NB4 (cell line): ENCODE results near the gene TMPRSS9.

ENCODE experiments used
- DNase-seq: peaks from one replicate; pipeline ENCODE4 v3.0.0; 2010; ENCODE audit warnings: low read depth
- H3K4me3 ChIP-seq: one replicate; pipeline ENCODE4 v1.5.1; 2011; ENCODE audit warnings: mild to moderate bottlenecking, low read depth, low read length, moderate library complexity
- CTCF ChIP-seq: IDR thresholded peaks from one replicate; pipeline ENCODE4 v1.5.1; 2012; ENCODE audit warnings: low read depth, low read length
- MYC ChIP-seq: IDR thresholded peaks from 2 replicates; pipeline ENCODE4 v1.6.1; 2011; ENCODE audit warnings: low read depth, low read length
- POLR2A ChIP-seq: IDR thresholded peaks from 2 replicates; pipeline ENCODE4 v1.6.1; 2011; ENCODE audit warnings: mild to moderate bottlenecking; ENCODE audit not compliant: insufficient read length; ENCODE audit errors: extremely low read depth
- TF ChIP-seq, protein P1 (sequence below): IDR thresholded peaks from 2 replicates; pipeline ENCODE4 v1.6.1; 2011; ENCODE audit warnings: low read depth, low read length

TMPRSS9 gene

DNA sequence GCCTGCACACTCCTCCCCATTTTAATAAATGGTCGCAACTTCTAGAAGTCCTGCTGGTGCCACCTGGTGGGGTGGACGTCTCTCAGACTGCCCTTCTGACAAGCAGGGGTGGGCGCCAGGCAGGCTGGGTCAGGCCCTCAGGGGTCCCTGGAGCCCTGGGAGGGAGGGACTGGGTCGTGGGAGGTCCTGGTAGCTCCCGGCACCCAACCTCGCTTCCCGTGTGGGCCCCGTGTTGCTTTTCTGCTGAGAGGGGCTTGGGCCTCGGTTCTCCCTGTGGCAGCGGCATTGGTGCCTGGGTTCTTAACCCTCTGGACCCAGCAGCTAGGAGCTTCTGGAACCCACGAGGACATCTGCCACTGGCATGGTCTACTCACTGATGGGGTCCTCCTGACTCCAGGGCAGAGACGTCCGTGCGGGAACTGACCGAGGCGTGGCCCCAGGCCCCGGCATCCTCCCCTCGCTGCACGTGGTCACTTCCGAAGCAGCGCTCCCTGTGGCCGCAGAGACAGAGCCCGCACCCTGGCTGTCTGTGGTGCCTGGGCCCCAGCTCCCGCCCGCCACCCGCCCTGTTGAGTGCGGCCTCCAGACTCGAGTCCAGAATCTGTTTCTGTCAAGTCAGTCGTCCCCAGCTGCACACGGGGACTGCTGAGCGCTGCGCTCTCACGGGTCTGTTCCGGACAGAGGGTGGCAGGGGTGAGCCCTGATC is 6.0 kb upstream of the TMPRSS9 start:
- TF ChIP-seq, protein P1, sequence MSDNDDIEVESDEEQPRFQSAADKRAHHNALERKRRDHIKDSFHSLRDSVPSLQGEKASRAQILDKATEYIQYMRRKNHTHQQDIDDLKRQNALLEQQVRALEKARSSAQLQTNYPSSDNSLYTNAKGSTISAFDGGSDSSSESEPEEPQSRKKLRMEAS: no peak
- TF ChIP-seq POLR2A (no peak), MYC (no peak), CTCF (no peak)
- no peak overlapping the region for H3K4me3 ChIP-seq
- DNase-seq: no peak

- TF ChIP-seq CTCF: no peak
- TF ChIP-seq POLR2A: no peak
- TF ChIP-seq, protein P1: no peak
- no peak for TF ChIP-seq MYC
- H3K4me3 ChIP-seq: no peak overlapping the region
- DNase-seq: no peak
These were observed 5.4 kb upstream of the TMPRSS9 start for GRCh38 chr19:2354670-2355069.

DNA sequence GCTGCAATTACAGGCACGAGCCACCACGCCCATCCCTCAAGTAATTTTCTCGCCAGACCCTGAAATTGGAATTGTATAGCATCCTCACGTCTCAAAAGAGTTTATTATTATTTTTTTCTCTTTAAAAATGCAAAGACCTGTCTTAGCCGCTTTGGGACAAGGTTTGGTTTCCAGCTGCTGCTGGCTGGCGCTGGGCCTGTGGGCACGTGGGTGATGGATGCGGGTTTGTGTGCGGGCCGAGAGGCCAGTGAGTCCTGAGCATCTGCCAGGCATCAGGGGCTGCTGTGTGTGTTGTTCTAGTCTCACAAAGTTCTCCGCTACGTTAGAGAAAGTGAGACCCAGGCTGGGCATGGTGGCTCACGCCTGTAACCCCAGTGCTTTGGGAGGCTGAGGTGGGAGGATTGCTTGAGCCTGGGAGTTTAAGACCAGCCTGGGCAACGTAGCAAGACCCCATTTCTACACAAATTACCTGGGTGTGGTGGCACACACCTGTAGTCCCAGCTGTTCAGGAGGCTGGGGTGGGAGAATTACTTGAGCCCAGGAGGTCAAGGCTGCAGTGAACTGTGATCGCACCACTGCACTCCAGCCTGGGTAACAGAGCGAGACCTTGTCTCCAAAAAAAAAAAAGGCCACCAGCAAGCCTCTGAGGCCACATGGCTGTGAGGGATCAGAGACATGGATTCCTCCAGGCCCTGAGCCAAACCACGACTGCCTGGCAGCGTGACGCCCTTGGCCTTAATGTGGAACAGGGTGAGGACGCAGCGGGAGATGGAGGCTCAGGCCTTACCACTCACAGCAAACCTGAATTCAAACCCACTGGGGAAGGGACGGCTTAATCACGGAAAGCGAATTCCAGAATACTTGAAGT is 4.7 kb upstream of the TMPRSS9 start:
- DNase-seq: no peak
- no peak overlapping the region for H3K4me3 ChIP-seq
- no peak for TF ChIP-seq MYC
- no peak for TF ChIP-seq CTCF
- no peak for TF ChIP-seq POLR2A

DNA sequence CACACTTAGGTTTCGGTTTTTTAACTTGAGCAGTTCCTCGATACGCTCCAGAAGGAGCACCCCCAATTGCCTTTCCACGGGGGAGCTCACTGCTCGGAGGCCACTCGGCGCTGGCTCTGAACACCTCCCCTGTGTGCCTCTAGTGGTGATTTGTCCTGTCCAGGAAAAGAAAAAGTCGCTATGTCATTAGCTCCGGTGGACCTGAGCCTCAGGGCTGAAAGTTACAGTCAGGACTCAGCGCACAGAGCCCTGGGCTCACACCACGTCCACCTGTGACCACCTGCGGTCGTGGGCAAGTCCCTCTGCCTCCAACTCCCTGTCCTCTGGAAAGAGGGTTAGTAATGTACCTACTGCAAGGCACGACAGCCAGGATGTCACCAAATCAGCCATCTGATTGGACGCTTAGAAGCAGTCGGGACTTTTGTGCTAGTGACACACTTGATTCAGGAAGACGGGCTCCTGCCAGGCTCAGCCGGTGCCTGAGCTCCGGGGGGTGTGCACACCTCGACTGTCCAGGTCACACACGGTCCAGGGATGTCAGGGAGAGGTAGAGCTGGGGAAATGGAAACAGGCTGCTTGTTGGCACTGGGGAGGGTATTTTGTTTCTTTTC is 3.9 kb upstream of the TMPRSS9 start:
- no peak overlapping the region for H3K4me3 ChIP-seq
- no peak for TF ChIP-seq MYC
- TF ChIP-seq, protein P1: no peak
- no peak for TF ChIP-seq POLR2A
- no peak for TF ChIP-seq CTCF
- DNase-seq: no peak

- TF ChIP-seq, protein P1: no peak
- no peak for TF ChIP-seq MYC
- TF ChIP-seq CTCF: no peak
- no peak for TF ChIP-seq POLR2A
These were observed 2.5 kb upstream of the TMPRSS9 start for GRCh38 chr19:2357279-2358206.

More at GRCh38 chr19:2357279-2358206, 2.5 kb upstream of the TMPRSS9 start:
- no peak for DNase-seq
- no peak overlapping the region for H3K4me3 ChIP-seq
